Measurements from ENCODE around the gene CACNG7.
"Not testable (repeated sequence)": the region's sequence is repeated elsewhere in the genome, so short reads cannot be mapped to it uniquely, and the experiment has no call there.

CACNG7 gene

GRCh38 chr19:53908935-53909415, at the start of gene CACNG7:
Gene CACNG7 (plus strand): TSS chr19:53909278. CDS start chr19:53912832, 3,554 bp downstream.
- no peak for DNase-seq (ENCODE audit: low read depth in 2 of 2)

- DNase-seq (ENCODE audit: low read depth in 2 of 2) = no peak
These were observed 44.7 kb upstream of the CACNG7 start for GRCh38 chr19:53864308-53864836.

GRCh38 chr19:53865523-53865917, 43.6 kb upstream of the CACNG7 start:
- DNase-seq (ENCODE audit: low read depth in 2 of 2) = no peak

GRCh38 chr19:53865918-53866864, 42.9 kb upstream of the CACNG7 start:
- peak in 1 of 2 donors; percentile 37 for DNase-seq (ENCODE audit: low read depth in 2 of 2)

- no peak for DNase-seq (ENCODE audit: low read depth in 2 of 2)
These were observed 42.2 kb upstream of the CACNG7 start for GRCh38 chr19:53866865-53867224.

GRCh38 chr19:53867225-53868090, 41.6 kb upstream of the CACNG7 start, which contains the start of gene MYADM:
Gene MYADM (plus strand): TSS chr19:53867883. CDS start chr19:53873530, 5,647 bp downstream.
- peak; percentile 99 to 100 for DNase-seq (ENCODE audit: low read depth in 2 of 2)

GRCh38 chr19:53868091-53868891, 40.8 kb upstream of the CACNG7 start:
- DNase-seq (ENCODE audit: low read depth in 2 of 2) = no peak

- DNase-seq (ENCODE audit: low read depth in 2 of 2) = peak; percentile 72 to 78
These were observed 39.9 kb upstream of the CACNG7 start for GRCh38 chr19:53868892-53869804.

GRCh38 chr19:53869805-53870484, 39.1 kb upstream of the CACNG7 start:
- DNase-seq (ENCODE audit: low read depth in 2 of 2) = not testable (repeated sequence)

- no peak for DNase-seq (ENCODE audit: low read depth in 2 of 2)
These were observed 38.6 kb upstream of the CACNG7 start for GRCh38 chr19:53870485-53870844.

- DNase-seq (ENCODE audit: low read depth in 2 of 2) = no peak
These were observed 37.6 kb upstream of the CACNG7 start for GRCh38 chr19:53871454-53871853.

- no peak for DNase-seq (ENCODE audit: low read depth in 2 of 2)
These were observed 36.3 kb upstream of the CACNG7 start for GRCh38 chr19:53872762-53873161.

GRCh38 chr19:53873773-53874605, 35.1 kb upstream of the CACNG7 start:
- DNase-seq (ENCODE audit: low read depth in 2 of 2) = no peak

GRCh38 chr19:53874606-53874990, 34.5 kb upstream of the CACNG7 start:
- DNase-seq (ENCODE audit: low read depth in 2 of 2) = no peak

GRCh38 chr19:53875602-53876325, 33.3 kb upstream of the CACNG7 start:
- DNase-seq (ENCODE audit: low read depth in 2 of 2) = no peak

- DNase-seq (ENCODE audit: low read depth in 2 of 2) = no peak
These were observed 32.3 kb upstream of the CACNG7 start for GRCh38 chr19:53876651-53877224.

GRCh38 chr19:53877361-53877766, 31.7 kb upstream of the CACNG7 start:
- DNase-seq (ENCODE audit: low read depth in 2 of 2) = no peak

GRCh38 chr19:53878776-53879139, 30.3 kb upstream of the CACNG7 start:
- no peak for DNase-seq (ENCODE audit: low read depth in 2 of 2)
